Measurements from ENCODE around the gene ETV4. TPM values are rescaled to one million over a fixed set of nuclear protein-coding genes. Genes with fewer than 3 reads are reported as not detected.

The ETV4 gene
- total and polyA plus RNA-seq, 8 donors, result 0.58 to 4.4 (median 1.4) TPM; not detected in 2

Other genes starting within 250 kb of the ETV4 start
- gene ARL4D, start 147.3 kb downstream of the ETV4 start, total RNA-seq, result 10 to 100 TPM in 2 of 5 donors, 1 to 10 TPM in 2, not detected in 1; 2.3 to 12.1 (median 10.5) TPM
- gene ARL4D, start 147.3 kb downstream of the ETV4 start, polyA plus RNA-seq, result 10 to 100 TPM in 1 of 3 donors, 1 to 10 TPM in 2; 4.9 to 60.7 (median 6.9) TPM
- gene DHX8, start 62.4 kb downstream of the ETV4 start, total RNA-seq, result 100 to 1,000 TPM in 1 of 5 donors, 10 to 100 TPM in 3, 1 to 10 TPM in 1; 9.8 to 137 (median 28.6) TPM
- 10 to 100 TPM in 2 of 3 donors, 1 to 10 TPM in 1; 9.2 to 36.0 (median 13.8) TPM for gene DHX8, start 62.4 kb downstream of the ETV4 start, polyA plus RNA-seq
- 1 to 10 TPM in 2 of 5 donors, not detected in 3; 2.0 to 5.1 TPM for gene MEOX1, start 115.6 kb upstream of the ETV4 start, total RNA-seq
- 1 to 10 TPM; 1.2 to 3.3 (median 2.6) TPM for gene MEOX1, start 115.6 kb upstream of the ETV4 start, polyA plus RNA-seq
- not detected for gene SOST, start 212.5 kb upstream of the ETV4 start, total RNA-seq
- gene SOST, start 212.5 kb upstream of the ETV4 start, polyA plus RNA-seq, result not detected
- 10 to 100 TPM; 33.0 to 97.8 (median 88.8) TPM for gene DUSP3, start 232.6 kb upstream of the ETV4 start, total RNA-seq
- gene DUSP3, start 232.6 kb upstream of the ETV4 start, polyA plus RNA-seq, result 10 to 100 TPM; 49.8 to 62.3 (median 51.7) TPM
- not detected for gene CFAP97D1, start 234.1 kb upstream of the ETV4 start, total RNA-seq
- gene CFAP97D1, start 234.1 kb upstream of the ETV4 start, polyA plus RNA-seq, result not detected